A673 (cell line): ENCODE results near the gene MBTPS1. TPM values are rescaled to one million over a fixed set of nuclear protein-coding genes. Genes with fewer than 3 reads are reported as not detected.

Experiments
- BruUV-seq: library from RNA; stranded (reverse); fragments of 400-500 nt; replicated peaks from 2 replicates; lab custom pipeline; 2021; lab: Mats Ljungman, UMichigan
- CTCF ChIA-PET: fragments of 300-600 bp; sonication (Branson Sonifier 250); formaldehyde crosslinking; loops from one replicate; lab custom pipeline; 2022; ENCODE audit warnings: antibody characterized with exemption; lab: Charles Lee
- POLR2A ChIA-PET: fragments of 300-600 bp; sonication (Branson Sonifier 250); formaldehyde crosslinking; loops from one replicate; lab custom pipeline; 2022; ENCODE audit warnings: antibody characterized with exemption; ENCODE audit not compliant: low non-redundant PET; lab: Charles Lee
- DNase-seq: peaks from one replicate; pipeline ENCODE4 v3.0.0-alpha.2; 2015; ENCODE audit warnings: low spot score
- H3K27ac ChIP-seq: fragments of 200-600 bp; sonication (generic); 2 replicates; pipeline ENCODE4 v1.5.1; 2016; ENCODE audit warnings: mixed run types, low read depth, mild to moderate bottlenecking, mixed read lengths, antibody characterized with exemption, low read length; ENCODE audit not compliant: poor library complexity, severe bottlenecking
- H3K27me3 ChIP-seq: fragments of 200-600 bp; sonication (generic); replicated peaks from 2 replicates; pipeline ENCODE4 v1.6.1; 2017; ENCODE audit warnings: mixed run types, low read depth, mild to moderate bottlenecking, mixed read lengths, antibody characterized with exemption, low read length; ENCODE audit not compliant: insufficient read depth, poor library complexity
- H3K36me3 ChIP-seq: fragments of 200-600 bp; sonication (generic); 2 replicates; pipeline ENCODE4 v1.6.1; 2016; ENCODE audit warnings: mixed run types, mild to moderate bottlenecking, mixed read lengths, antibody characterized with exemption, low read length; ENCODE audit not compliant: insufficient read depth, poor library complexity, severe bottlenecking
- H3K4me1 ChIP-seq: fragments of 200-600 bp; sonication (generic); 2 replicates; pipeline ENCODE4 v1.6.1; 2017; ENCODE audit warnings: mixed run types, mild to moderate bottlenecking, mixed read lengths, antibody characterized with exemption, low read length; ENCODE audit not compliant: insufficient read depth, poor library complexity, severe bottlenecking
- H3K4me3 ChIP-seq: fragments of 200-600 bp; sonication (generic); 2 replicates; pipeline ENCODE4 v1.5.1; 2016; ENCODE audit warnings: low read depth, mixed run types, mild to moderate bottlenecking, mixed read lengths, low read length; ENCODE audit not compliant: poor library complexity, severe bottlenecking
- H3K9me3 ChIP-seq: fragments of 200-600 bp; sonication (generic); 2 replicates; pipeline ENCODE4 v1.6.1; 2016; ENCODE audit warnings: mixed run types, low read depth, mild to moderate bottlenecking, mixed read lengths, antibody characterized with exemption, low read length; ENCODE audit not compliant: poor library complexity, severe bottlenecking
- CTCF ChIP-seq: fragments of 300-800, 200-600 bp; sonication (generic); conservative IDR thresholded peaks from 2 replicates; pipeline ENCODE4 v1.5.1; 2017; ENCODE audit warnings: low read depth, mild to moderate bottlenecking, antibody characterized with exemption, low read length, moderate library complexity, mixed read lengths
- EZH2 ChIP-seq: fragments of 200-600 bp; sonication (generic); IDR thresholded peaks from 2 replicates; pipeline ENCODE4 v1.6.1; 2017; ENCODE audit warnings: borderline replicate concordance, low read depth, mild to moderate bottlenecking, mixed read lengths, antibody characterized with exemption, low read length; ENCODE audit not compliant: poor library complexity, severe bottlenecking
- intact Hi-C: fragments of 100-400 bp; cut with micrococcal nuclease; formaldehyde crosslinking; loops from one replicate; pipeline ENCODE4 v1.10.0; 2022; ENCODE audit not compliant: unreplicated experiment
- total RNA-seq: library from RNA; stranded (reverse); gene quantifications from 2 replicates; pipeline ENCODE4 v1.2.3, GENCODE V29; 2021

Gene MBTPS1
- total RNA-seq, 1 experiment from 2014 or later = 82.0 TPM

- no peak for DNase-seq
- no TSS peak for BruUV-seq
- intact Hi-C loops = no loop called here
- no peak overlapping the region for H3K27ac ChIP-seq
- peaks cover 25% of the 10 kb centered on the region for H3K36me3 ChIP-seq
- H3K27me3 ChIP-seq = no peaks in the 10 kb centered on the region
- H3K9me3 ChIP-seq = no peaks in the 10 kb centered on the region
- no peaks in the 10 kb centered on the region for H3K4me1 ChIP-seq
- TF ChIP-seq EZH2 (no peak), CTCF (no peak)
- CTCF ChIA-PET = no interaction called here
- no peak overlapping the region for H3K4me3 ChIP-seq
- POLR2A ChIA-PET = no interaction called here
Measured at GRCh38 chr16:84054271-84054670, 62.5 kb downstream of the MBTPS1 start.

- TF ChIP-seq CTCF (no peak), EZH2 (no peak)
- Histone ChIP-seq H3K36me3 (peaks cover 21% of the 10 kb centered on the region), H3K4me1 (no peaks in the 10 kb centered on the region), H3K9me3 (no peaks in the 10 kb centered on the region), H3K4me3 (no peak overlapping the region), H3K27me3 (no peaks in the 10 kb centered on the region), H3K27ac (no peak overlapping the region)
- DNase-seq = no peak
- POLR2A ChIA-PET = no interaction called here
- intact Hi-C loops = no loop called here
- CTCF ChIA-PET = no interaction called here
- BruUV-seq = no TSS peak
Measured at GRCh38 chr16:84053237-84053636, 63.5 kb downstream of the MBTPS1 start.

GRCh38 chr16:84052071-84052622 lies 64.6 kb downstream of the MBTPS1 start:
- ChIA-PET CTCF (no interaction called here), POLR2A (no interaction called here)
- no peaks in the 10 kb centered on the region for H3K27me3 ChIP-seq
- no peaks in the 10 kb centered on the region for H3K9me3 ChIP-seq
- no peaks in the 10 kb centered on the region for H3K4me1 ChIP-seq
- DNase-seq = no peak
- H3K27ac ChIP-seq = no peak overlapping the region
- no TSS peak for BruUV-seq
- intact Hi-C loops = no loop called here
- peaks cover 15% of the 10 kb centered on the region for H3K36me3 ChIP-seq
- no peak overlapping the region for H3K4me3 ChIP-seq
- TF ChIP-seq EZH2 (no peak), CTCF (no peak)
